Mesendoderm (in vitro differentiated cells): ENCODE results near the gene LMCD1.

Source experiments
- DNase-seq: peaks from one replicate; pipeline ENCODE4 v3.0.0; 2013
- H2AK5ac ChIP-seq: 2 replicates; pipeline ENCODE4 v1.6.1; 2013; ENCODE audit warnings: low read length, inconsistent platforms
- H2BK120ac ChIP-seq: 2 replicates; pipeline ENCODE4 v1.6.1; 2013; ENCODE audit warnings: low read depth, mild to moderate bottlenecking, low read length, moderate library complexity, mixed read lengths
- H2BK15ac ChIP-seq: replicated peaks from 2 replicates; pipeline ENCODE4 v1.6.1; 2013; ENCODE audit warnings: low read depth, mild to moderate bottlenecking, moderate library complexity
- H2BK5ac ChIP-seq: 2 replicates; pipeline ENCODE4 v1.6.1; 2013; ENCODE audit warnings: low read length, inconsistent platforms
- H3K18ac ChIP-seq: 2 replicates; pipeline ENCODE4 v1.6.1; 2013; ENCODE audit warnings: mild to moderate bottlenecking, low read length, mixed read lengths
- H3K23ac ChIP-seq: one replicate; pipeline ENCODE4 v1.6.1; 2013; ENCODE audit warnings: low read length
- H3K27ac ChIP-seq: 2 replicates; pipeline ENCODE4 v1.5.1; 2013; ENCODE audit warnings: low read depth, mild to moderate bottlenecking, inconsistent platforms, low read length, moderate library complexity
- H3K27me3 ChIP-seq: 2 replicates; pipeline ENCODE4 v1.6.1; 2013; ENCODE audit warnings: low read length, control low read depth, mild to moderate bottlenecking, inconsistent platforms; ENCODE audit not compliant: insufficient read depth, poor library complexity
- H3K36me3 ChIP-seq: 2 replicates; pipeline ENCODE4 v1.6.1; 2013; ENCODE audit warnings: low read length, inconsistent platforms; ENCODE audit not compliant: control insufficient read depth, insufficient read depth
- H3K4ac ChIP-seq: one replicate; pipeline ENCODE4 v1.6.1; 2013; ENCODE audit warnings: low read depth, mild to moderate bottlenecking, low read length, moderate library complexity
- H3K4me1 ChIP-seq: 2 replicates; pipeline ENCODE4 v1.6.1; 2013; ENCODE audit warnings: low read depth, low read length, inconsistent platforms; ENCODE audit not compliant: control insufficient read depth
- H3K4me2 ChIP-seq: 2 replicates; pipeline ENCODE4 v1.6.1; 2013; ENCODE audit warnings: low read length
- H3K4me3 ChIP-seq: 2 replicates; pipeline ENCODE4 v1.5.1; 2013; ENCODE audit warnings: mild to moderate bottlenecking, low read length
- H3K56ac ChIP-seq: one replicate; pipeline ENCODE4 v1.6.1; 2013; ENCODE audit warnings: low read length
- H3K79me1 ChIP-seq: 2 replicates; pipeline ENCODE4 v1.6.1; 2013; ENCODE audit warnings: low read length, inconsistent platforms
- H3K79me2 ChIP-seq: 2 replicates; pipeline ENCODE4 v1.6.1; 2013; ENCODE audit warnings: mild to moderate bottlenecking, low read length; ENCODE audit not compliant: control insufficient read depth, insufficient read depth
- H3K9ac ChIP-seq: 2 replicates; pipeline ENCODE4 v1.6.1; 2013; ENCODE audit warnings: low read length, inconsistent platforms
- H4K5ac ChIP-seq: one replicate; pipeline ENCODE4 v1.6.1; 2013; ENCODE audit warnings: low read length
- H4K8ac ChIP-seq: one replicate; pipeline ENCODE4 v1.6.1; 2013; ENCODE audit warnings: low read depth, mild to moderate bottlenecking, control low read depth, low read length, moderate library complexity
- WGBS: extraction: QIAGEN DNeasy Blood & Tissue Kit; methylation state at CpG from one replicate; pipeline ENCODE4 v1.1.7; 2013; ENCODE audit warnings: low lambda C conversion rate, missing lambda C conversion rate; ENCODE audit not compliant: insufficient coverage; ENCODE audit errors: extremely low coverage; 5-methylcytosine and 5-hydroxymethylcytosine counted together

Gene LMCD1

GRCh38 chr3:8607234-8608040 is 105.8 kb downstream of the LMCD1 start:
- Histone ChIP-seq H3K4me1 (no peaks in the 10 kb centered on the region), H2BK120ac (no peak overlapping the region), H3K27ac (no peak overlapping the region), H3K18ac (no peak overlapping the region), H2BK15ac (no peak overlapping the region), H2AK5ac (no peak overlapping the region), H3K56ac (no peak overlapping the region), H3K9ac (no peak overlapping the region), H4K8ac (no peak overlapping the region), H3K4me3 (no peak overlapping the region), H3K23ac (no peak overlapping the region), H3K79me1 (no peaks in the 10 kb centered on the region), H3K36me3 (no peaks in the 10 kb centered on the region), H3K4ac (no peak overlapping the region), H4K5ac (no peak overlapping the region), H3K4me2 (no peak overlapping the region), H2BK5ac (no peak overlapping the region), H3K79me2 (no peaks in the 10 kb centered on the region), H3K27me3 (no peaks in the 10 kb centered on the region)
- peak; percentile 89 for DNase-seq
- WGBS = no CpG with 5 or more reads among the region's 7 CpGs

DNA sequence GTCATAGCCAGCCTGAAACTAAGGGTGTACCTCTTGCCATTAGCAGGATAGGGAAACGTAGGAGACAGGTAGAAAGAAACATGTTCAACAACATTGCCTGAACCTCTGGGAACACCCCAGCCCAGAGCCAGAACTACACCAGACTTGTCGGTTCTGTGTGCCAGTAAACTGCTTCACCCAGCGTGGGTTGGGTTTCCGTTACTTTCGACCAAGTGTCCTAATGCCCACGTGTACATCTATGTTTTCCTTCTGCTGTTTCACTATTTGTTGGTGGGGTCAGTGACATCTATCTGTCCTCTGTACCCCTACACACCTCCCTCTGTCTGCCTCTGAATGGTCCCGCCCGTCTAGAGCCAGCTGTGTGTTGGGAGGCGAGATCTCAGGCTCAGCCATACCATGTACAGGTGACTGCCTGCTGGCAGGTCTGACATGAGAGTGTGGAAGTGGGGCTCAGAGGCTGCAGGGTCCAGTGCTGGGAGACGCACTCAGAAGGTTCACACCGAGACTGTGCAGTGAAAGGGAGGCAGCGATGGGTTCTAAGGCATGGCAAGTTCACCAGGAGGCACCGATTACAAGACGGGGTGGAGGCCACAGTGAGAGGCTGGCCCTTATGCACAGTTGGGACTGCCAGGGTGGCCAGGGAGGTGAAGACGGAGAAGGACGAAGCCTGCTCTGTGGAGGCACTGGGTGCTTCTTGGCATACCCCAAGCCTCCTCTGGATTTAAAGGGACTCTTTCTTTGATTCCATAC is 106.6 kb downstream of the LMCD1 start:
- H3K36me3 ChIP-seq = no peaks in the 10 kb centered on the region

GRCh38 chr3:8608791-8609467 is 107.3 kb downstream of the LMCD1 start:
- Histone ChIP-seq H3K18ac (no peak overlapping the region), H3K4ac (no peak overlapping the region), H4K8ac (no peak overlapping the region), H2BK120ac (no peak overlapping the region), H4K5ac (no peak overlapping the region), H3K36me3 (no peaks in the 10 kb centered on the region), H2BK15ac (no peak overlapping the region), H3K79me1 (no peaks in the 10 kb centered on the region), H3K4me3 (no peak overlapping the region), H3K23ac (no peak overlapping the region), H2BK5ac (no peak overlapping the region), H3K27me3 (no peaks in the 10 kb centered on the region), H3K79me2 (no peaks in the 10 kb centered on the region), H3K4me2 (no peak overlapping the region), H2AK5ac (no peak overlapping the region), H3K9ac (no peak overlapping the region), H3K56ac (no peak overlapping the region), H3K4me1 (no peaks in the 10 kb centered on the region), H3K27ac (no peak overlapping the region)
- no peak for DNase-seq
- WGBS = no CpG with 5 or more reads among the region's 10 CpGs

More for the DNA sequence above, 106.6 kb downstream of the LMCD1 start:
- H3K4me1 ChIP-seq = no peaks in the 10 kb centered on the region
- no peaks in the 10 kb centered on the region for H3K27me3 ChIP-seq
- DNase-seq = no peak
- no peak overlapping the region for H2BK15ac ChIP-seq
- H4K5ac ChIP-seq = no peak overlapping the region
- no peak overlapping the region for H3K4me3 ChIP-seq
- H3K9ac ChIP-seq = no peak overlapping the region
- no peak overlapping the region for H3K56ac ChIP-seq
- H4K8ac ChIP-seq = no peak overlapping the region
- no peaks in the 10 kb centered on the region for H3K79me1 ChIP-seq
- H3K4me2 ChIP-seq = no peak overlapping the region
- no peak overlapping the region for H3K27ac ChIP-seq
- H3K4ac ChIP-seq = no peak overlapping the region
- no peak overlapping the region for H3K18ac ChIP-seq
- no peak overlapping the region for H3K23ac ChIP-seq
- WGBS = no CpG with 5 or more reads among the region's 16 CpGs
- H3K79me2 ChIP-seq = no peaks in the 10 kb centered on the region
- no peak overlapping the region for H2AK5ac ChIP-seq
- no peak overlapping the region for H2BK120ac ChIP-seq
- no peak overlapping the region for H2BK5ac ChIP-seq

DNA sequence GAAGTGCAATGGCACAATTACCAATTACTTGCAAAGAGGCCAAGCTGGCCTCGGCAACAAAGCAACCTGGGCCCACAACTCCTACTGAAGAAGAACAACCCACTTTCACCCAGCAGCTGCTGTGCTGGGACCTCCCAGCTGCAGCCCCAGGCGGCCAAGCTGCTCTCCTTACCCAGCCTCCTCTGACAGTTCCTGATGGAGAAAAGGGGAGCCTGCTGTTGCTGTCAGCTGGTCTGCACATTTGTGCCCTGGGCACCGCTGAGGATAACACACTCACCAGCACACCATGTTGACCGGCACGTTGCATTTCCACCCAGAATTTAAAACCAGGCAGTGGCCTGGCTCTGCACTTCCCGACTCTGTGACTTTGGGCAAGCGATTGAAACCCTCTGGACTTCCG is 109.3 kb downstream of the LMCD1 start:
- Histone ChIP-seq H4K5ac (no peak overlapping the region), H3K79me1 (no peaks in the 10 kb centered on the region), H3K36me3 (no peaks in the 10 kb centered on the region), H2BK120ac (no peak overlapping the region), H3K4me2 (no peak overlapping the region), H3K27ac (no peak overlapping the region), H3K9ac (no peak overlapping the region), H3K23ac (no peak overlapping the region), H3K4me3 (no peak overlapping the region), H3K79me2 (no peaks in the 10 kb centered on the region), H3K56ac (no peak overlapping the region), H2BK15ac (no peak overlapping the region), H2BK5ac (no peak overlapping the region), H4K8ac (no peak overlapping the region), H3K4ac (no peak overlapping the region), H3K4me1 (no peaks in the 10 kb centered on the region), H2AK5ac (no peak overlapping the region), H3K27me3 (no peaks in the 10 kb centered on the region), H3K18ac (no peak overlapping the region)
- no peak for DNase-seq
- no CpG with 5 or more reads among the region's 8 CpGs for WGBS

- Histone ChIP-seq H2BK120ac (no peak overlapping the region), H2AK5ac (no peak overlapping the region)
Observed at GRCh38 chr3:8617921-8618320, 116.3 kb downstream of the LMCD1 start.

More at GRCh38 chr3:8617921-8618320, 116.3 kb downstream of the LMCD1 start:
- Histone ChIP-seq H3K4me2 (no peak overlapping the region), H3K23ac (no peak overlapping the region), H3K79me1 (no peaks in the 10 kb centered on the region), H3K4me3 (no peak overlapping the region), H3K27ac (no peak overlapping the region), H3K9ac (no peak overlapping the region), H2BK5ac (no peak overlapping the region), H4K8ac (no peak overlapping the region), H3K56ac (no peak overlapping the region), H3K36me3 (no peaks in the 10 kb centered on the region), H3K79me2 (no peaks in the 10 kb centered on the region), H2BK15ac (no peak overlapping the region), H4K5ac (no peak overlapping the region), H3K18ac (no peak overlapping the region), H3K4me1 (peaks cover 3% of the 10 kb centered on the region), H3K27me3 (no peaks in the 10 kb centered on the region), H3K4ac (no peak overlapping the region)
- no peak for DNase-seq
- WGBS = no CpG with 5 or more reads among the region's 5 CpGs
